ENCODE measurements around the gene SNCAIP.

- TF ChIP-seq MAX (IDR thresholded peaks at IDR 0.05; ENCODE audit: low read depth, low read length) (no peak), CTCF (IDR thresholded peaks at IDR 0.05; ENCODE audit: low read depth, low read length) (no peak), POLR2A (IDR thresholded peaks at IDR 0.05; ENCODE audit: extremely low read depth, insufficient read length) (no peak), MYC (IDR thresholded peaks at IDR 0.05; ENCODE audit: low read depth, low read length) (no peak)
Measured at GRCh38 chr5:122404018-122404417, 92.0 kb downstream of the SNCAIP start.
